Smooth muscle cell of the umbilical artery (primary cell): Measurements from ENCODE around the gene TLCD2. TPM values are rescaled to one million over a fixed set of nuclear protein-coding genes. Genes with fewer than 3 reads are reported as not detected.

Experiments used
- total RNA-seq: library from RNA; depleted of rRNA; stranded (reverse); fragments of >200 nt; gene quantifications from 2 replicates; pipeline ENCODE4 v1.2.3, GENCODE V29; 2014

The TLCD2 gene, protein sequence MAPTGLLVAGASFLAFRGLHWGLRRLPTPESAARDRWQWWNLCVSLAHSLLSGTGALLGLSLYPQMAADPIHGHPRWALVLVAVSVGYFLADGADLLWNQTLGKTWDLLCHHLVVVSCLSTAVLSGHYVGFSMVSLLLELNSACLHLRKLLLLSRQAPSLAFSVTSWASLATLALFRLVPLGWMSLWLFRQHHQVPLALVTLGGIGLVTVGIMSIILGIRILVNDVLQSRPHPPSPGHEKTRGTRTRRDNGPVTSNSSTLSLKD
- total RNA-seq = 2.8 and 3.6 TPM in 2 replicates

DNA sequence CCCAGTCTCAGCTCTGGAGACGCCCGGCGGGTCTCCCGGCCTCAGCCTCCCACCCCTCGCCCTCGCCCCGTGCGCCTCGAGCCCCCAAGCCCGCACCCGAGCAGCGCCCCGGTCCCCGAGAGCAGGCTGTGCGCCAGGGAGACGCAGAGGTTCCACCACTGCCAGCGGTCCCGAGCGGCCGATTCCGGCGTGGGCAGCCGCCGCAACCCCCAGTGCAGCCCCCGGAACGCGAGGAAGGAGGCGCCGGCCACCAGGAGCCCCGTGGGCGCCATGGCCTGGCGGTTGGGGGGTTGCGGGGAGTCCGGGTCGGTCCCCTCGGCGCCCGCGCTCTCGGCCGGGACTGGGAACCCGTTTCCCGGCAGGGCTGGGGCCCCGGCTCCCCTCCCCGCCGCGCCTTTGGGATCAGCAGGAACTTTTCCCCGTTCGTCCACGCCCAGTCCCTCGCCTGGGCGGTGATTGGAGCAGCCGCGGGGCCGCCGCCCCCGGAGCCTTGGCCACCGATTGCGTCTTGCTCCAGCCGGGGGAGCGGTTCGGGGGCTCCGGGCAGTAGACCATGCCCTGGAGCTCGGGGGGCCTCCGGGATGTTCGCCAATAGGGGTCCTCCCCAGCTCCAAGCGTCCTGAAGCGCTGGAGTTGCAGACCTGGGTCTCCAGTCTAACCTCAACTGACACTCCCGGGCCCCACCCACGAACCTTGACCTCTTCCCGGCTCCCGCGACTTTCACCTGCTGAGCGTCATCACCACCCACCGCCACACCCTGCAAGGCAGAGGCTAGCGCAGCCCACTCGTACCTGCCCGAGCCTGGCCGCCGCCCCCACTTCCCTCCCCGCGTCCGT lies at the start of gene TLCD2:
Gene TLCD2, minus strand, starts transcription at position 407 of the 836 bp plus-strand sequence. Its CDS starts 135 bp downstream, at position 272.

DNA sequence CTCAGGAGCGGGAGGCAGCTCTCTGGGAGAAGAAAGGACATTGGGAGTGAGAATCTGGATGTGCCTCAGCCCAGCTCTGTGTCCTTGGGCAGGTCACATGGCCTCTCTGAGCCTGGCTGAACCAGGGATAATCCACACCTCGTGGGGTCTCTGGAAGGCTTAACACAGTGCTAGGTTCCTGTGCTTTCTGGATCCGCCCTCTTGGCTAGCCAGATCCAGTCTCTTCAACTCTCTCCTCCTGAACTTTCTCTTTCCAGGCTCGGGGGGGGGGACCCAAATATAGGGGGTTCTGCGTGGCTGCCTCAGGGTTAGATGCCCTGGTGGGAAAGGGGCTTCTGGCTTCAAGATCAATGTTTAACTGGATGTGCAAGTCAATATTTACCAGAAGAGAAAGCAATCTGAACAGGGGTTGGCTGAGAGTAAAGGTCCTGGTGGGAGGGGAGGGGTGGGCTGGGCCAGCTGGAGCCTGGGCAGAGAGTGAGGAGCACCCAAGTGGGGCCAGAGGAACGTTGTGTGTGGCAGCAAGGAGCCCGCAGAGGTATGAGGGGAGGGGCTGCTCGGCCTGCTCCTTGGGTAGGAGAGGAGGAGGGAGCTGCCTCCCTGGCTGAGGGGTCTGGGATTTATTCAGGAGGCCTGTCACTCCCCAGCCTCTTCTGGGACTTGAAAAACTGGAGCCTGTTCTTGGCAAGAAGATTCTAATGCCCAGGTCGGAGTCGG lies 32.4 kb upstream of the TLCD2 start, which contains the start of gene SERPINF2:
Gene SERPINF2, plus strand, starts transcription at position 501 of the 717 bp plus-strand sequence. CDS start 2,125 bp downstream, outside the sequence.

DNA sequence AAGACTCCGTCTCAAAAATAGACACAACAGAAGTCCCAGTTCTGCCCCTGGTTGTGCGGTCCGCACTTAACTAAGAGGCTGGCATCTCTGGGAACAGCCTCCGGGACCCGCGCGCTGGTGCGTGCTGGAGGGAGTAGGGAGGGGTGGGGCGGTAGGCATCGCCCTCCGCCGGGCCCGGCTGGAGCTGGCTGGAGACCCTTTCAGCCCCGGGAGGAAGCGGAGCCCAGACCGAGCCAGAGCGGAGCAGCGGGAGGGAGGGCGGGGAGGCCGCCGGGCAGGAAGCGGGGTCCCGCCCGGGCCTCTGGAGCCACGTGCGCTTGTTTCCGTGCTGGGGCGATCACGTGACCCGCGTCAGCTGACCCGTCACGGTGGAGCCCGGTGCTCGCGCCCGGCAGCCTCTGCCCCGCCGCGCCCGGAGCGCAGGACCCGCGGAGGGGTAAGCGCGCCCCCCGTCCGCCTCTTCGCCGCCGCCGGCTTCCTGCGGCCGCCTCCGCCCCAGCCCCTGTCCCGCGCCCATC lies 14.2 kb upstream of the TLCD2 start, which contains the start of gene WDR81:
Gene WDR81, plus strand, starts transcription at position 354 of the 518 bp plus-strand sequence. CDS start 256 bp downstream, outside the sequence.

DNA sequence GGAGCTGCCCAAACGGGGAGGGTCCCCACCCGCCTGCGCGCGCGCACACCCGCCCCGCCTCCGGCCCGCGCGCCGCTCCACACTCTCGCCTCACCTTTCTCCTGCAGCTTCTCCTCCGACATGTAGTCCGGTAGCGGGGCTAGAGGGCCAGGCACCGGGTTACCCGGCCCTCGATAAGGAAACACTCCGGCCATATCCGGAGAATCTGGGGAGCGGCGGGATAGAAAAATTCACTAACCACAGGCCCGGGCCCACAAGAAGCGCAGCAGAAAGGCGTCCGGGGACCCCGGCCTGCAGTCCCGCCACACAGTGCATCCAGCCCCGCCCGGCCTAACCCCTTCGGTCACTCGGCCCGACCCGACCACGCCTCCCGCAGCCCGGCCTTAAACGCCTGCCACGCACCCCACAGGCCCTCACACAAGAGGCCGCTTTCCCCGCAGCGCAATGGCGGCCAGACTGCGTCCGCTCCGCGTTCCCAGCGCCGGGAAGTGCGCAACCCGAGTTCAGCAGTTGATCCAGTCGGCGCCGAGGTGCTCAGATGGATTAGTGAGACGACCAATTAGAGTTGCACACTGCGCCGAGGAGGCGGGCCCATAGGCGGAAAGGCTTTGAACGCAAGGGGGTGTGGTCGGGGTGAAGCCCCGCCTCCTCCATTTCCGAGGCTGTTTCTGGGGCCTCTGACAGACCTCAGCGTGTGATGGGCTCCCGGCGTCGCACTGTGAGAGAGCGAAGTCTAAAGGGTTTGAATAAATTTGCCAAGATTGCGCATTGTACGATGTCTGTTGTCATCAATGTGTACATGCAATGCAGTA lies 25.6 kb downstream of the TLCD2 start, which contains the start of gene PRPF8:
Gene PRPF8, minus strand, starts transcription at position 490 of the 812 bp plus-strand sequence. Its CDS starts 296 bp downstream, at position 194.

Other genes starting within 250 kb of the TLCD2 start
- gene MYO1C, start 217.7 kb downstream of the TLCD2 start, total RNA-seq = 130 and 324 TPM in 2 replicates
- 17.2 and 24.3 TPM in 2 replicates for gene INPP5K, start 193.8 kb downstream of the TLCD2 start, total RNA-seq
- gene PITPNA, start 147.6 kb downstream of the TLCD2 start, total RNA-seq = 12.5 and 20.7 TPM in 2 replicates
- gene SLC43A2, start 81.5 kb downstream of the TLCD2 start, total RNA-seq = 5.0 and 6.2 TPM in 2 replicates
- gene SCARF1, start 64.6 kb downstream of the TLCD2 start, total RNA-seq = 0.32 and 0.59 TPM in 2 replicates
- gene RILP, start 60.5 kb downstream of the TLCD2 start, total RNA-seq = 3.5 and 3.9 TPM in 2 replicates
- 93.8 and 171 TPM in 2 replicates for gene PRPF8, start 25.5 kb downstream of the TLCD2 start, total RNA-seq
- 22.0 and 29.1 TPM in 2 replicates for gene WDR81, start 14.3 kb upstream of the TLCD2 start, total RNA-seq
- not detected in 2 replicates for gene SERPINF2, start 32.5 kb upstream of the TLCD2 start, total RNA-seq
- gene SERPINF1, start 51.7 kb upstream of the TLCD2 start, total RNA-seq = 92.7 and 150 TPM in 2 replicates
- gene SMYD4, start 119.5 kb upstream of the TLCD2 start, total RNA-seq = 10.1 and 10.4 TPM in 2 replicates
- 19.6 and 33.5 TPM in 2 replicates for gene RPA1, start 119.6 kb upstream of the TLCD2 start, total RNA-seq